ENCODE data around the gene FCRL1.

- no peak for TF ChIP-seq TCF4 (CRISPR knock-in tag; IDR thresholded peaks at IDR 0.05; ENCODE audit: borderline replicate concordance)
- TF ChIP-seq ARNTL (CRISPR knock-in tag; IDR thresholded peaks at IDR 0.05; ENCODE audit: borderline replicate concordance, low read depth), result no peak
- no peak for TF ChIP-seq PATZ1 (CRISPR knock-in tag; IDR thresholded peaks at IDR 0.05; ENCODE audit: borderline replicate concordance)
- TF ChIP-seq CSDC2 (CRISPR knock-in tag; IDR thresholded peaks at IDR 0.05), result no peak
- no peak for TF ChIP-seq ZNF8 (CRISPR knock-in tag; IDR thresholded peaks at IDR 0.05)
- no peak for TF ChIP-seq ZFP30 (CRISPR knock-in tag; IDR thresholded peaks at IDR 0.05)
- TF ChIP-seq CSRNP3 (CRISPR knock-in tag; IDR thresholded peaks at IDR 0.05), result no peak
- TF ChIP-seq TOX (CRISPR knock-in tag; IDR thresholded peaks at IDR 0.05; ENCODE audit: borderline replicate concordance), result no peak
- no peak for TF ChIP-seq OSR1 (CRISPR knock-in tag; IDR thresholded peaks at IDR 0.05)
- no peak for TF ChIP-seq ZC3H10 (CRISPR knock-in tag; IDR thresholded peaks at IDR 0.05)
- TF ChIP-seq GLIS3 (CRISPR knock-in tag; IDR thresholded peaks at IDR 0.05), result no peak
Observed at GRCh38 chr1:157758018-157758417, 61.9 kb downstream of the FCRL1 start.

Data from SK-N-SH treated with all-trans-retinoic acid at 6 μM for 48 hours (cell line).